GM18507 (cell line): ENCODE measurements around the gene NUP88.

Experiments used
- DNase-seq: peaks from one replicate; pipeline ENCODE4 v3.0.0; 2011; ENCODE audit warnings: low read depth; ENCODE audit not compliant: insufficient read length; ENCODE audit errors: extremely low spot score
- FAIRE-seq: peaks from 2 replicates; lab custom pipeline; 2011; peaks lifted over from hg19 to GRCh38; lab: Jason Lieb, UNC

NUP88 gene

GRCh38 chr17:5364156-5364555, 55.3 kb downstream of the NUP88 start:
- FAIRE-seq (no peak), DNase-seq (no peak)

GRCh38 chr17:5362162-5362811, 57.2 kb downstream of the NUP88 start:
- FAIRE-seq = no peak

GRCh38 chr17:5361426-5361825, 58.0 kb downstream of the NUP88 start:
- no peak for DNase-seq
- FAIRE-seq = no peak

More at GRCh38 chr17:5362162-5362811, 57.2 kb downstream of the NUP88 start:
- no peak for DNase-seq

GRCh38 chr17:5355421-5356129, 63.9 kb downstream of the NUP88 start:
- DNase-seq (no peak), FAIRE-seq (no peak)

- no peak for DNase-seq
- FAIRE-seq = no peak
Observed at GRCh38 chr17:5354886-5355415, 64.5 kb downstream of the NUP88 start.

- DNase-seq (no peak), FAIRE-seq (no peak)
Observed at GRCh38 chr17:5354310-5354709, 65.2 kb downstream of the NUP88 start.

- FAIRE-seq (no peak), DNase-seq (no peak)
Observed at GRCh38 chr17:5352681-5353289, 66.7 kb downstream of the NUP88 start.

GRCh38 chr17:5344914-5345313, 74.5 kb downstream of the NUP88 start:
- DNase-seq (no peak), FAIRE-seq (peak; percentile 38)
